HepG2 (cell line): ENCODE results near the gene SCO1. TPM values are rescaled to one million over a fixed set of nuclear protein-coding genes. Genes with fewer than 3 reads are reported as not detected.

ENCODE experiments used
- CBFB ChIP-seq: sonication (generic); formaldehyde crosslinking; IDR thresholded peaks from 2 replicates; pipeline ENCODE4 v1.4.0; 2020; ENCODE audit warnings: missing genetic modification reagents
- CERS6 ChIP-seq: sonication (generic); formaldehyde crosslinking; IDR thresholded peaks from 2 replicates; pipeline ENCODE4 v1.5.0; 2020; ENCODE audit warnings: missing genetic modification reagents
- FOXJ3 ChIP-seq: sonication (generic); formaldehyde crosslinking; IDR thresholded peaks from 2 replicates; pipeline ENCODE4 v1.4.0; 2020; ENCODE audit warnings: missing genetic modification reagents, mild to moderate bottlenecking, borderline replicate concordance
- IRX3 ChIP-seq: sonication (generic); formaldehyde crosslinking; IDR thresholded peaks from 2 replicates; pipeline ENCODE4 v1.8.1; 2023; ENCODE audit warnings: mild to moderate bottlenecking, low read depth, missing genetic modification reagents, borderline replicate concordance
- KMT2B ChIP-seq: IDR thresholded peaks from 2 replicates; pipeline ENCODE4 v1.6.1; 2016; ENCODE audit warnings: missing genetic modification reagents, missing compliant biosample characterization
- MEF2D ChIP-seq: sonication (generic); formaldehyde crosslinking; IDR thresholded peaks from 2 replicates; pipeline ENCODE4 v1.5.1; 2020; ENCODE audit warnings: mild to moderate bottlenecking, missing genetic modification reagents
- MIER2 ChIP-seq: IDR thresholded peaks from 2 replicates; pipeline ENCODE4 v1.6.1; 2016; ENCODE audit warnings: missing biosample characterization, missing genetic modification reagents
- NR1H2 ChIP-seq: sonication (generic); formaldehyde crosslinking; IDR thresholded peaks from 2 replicates; pipeline ENCODE4 v1.8.1; 2022; ENCODE audit warnings: low read depth, missing genetic modification reagents, borderline replicate concordance
- NR2F1 ChIP-seq, 2 experiments: fragments of 450-650 bp in 1 of 2; formaldehyde crosslinking in 1 of 2; IDR thresholded peaks; 2 replicates each; pipeline versions ENCODE4 v1.5.0 to v1.6.1; 2016 to 2020; ENCODE audit warnings: mild to moderate bottlenecking in 1 of 2, missing compliant biosample characterization in 1 of 2, missing genetic modification reagents in 1 of 2, moderate library complexity in 1 of 2
- ONECUT2 ChIP-seq: sonication (generic); formaldehyde crosslinking; IDR thresholded peaks from 2 replicates; pipeline ENCODE4 v1.4.0; 2020; ENCODE audit warnings: missing genetic modification reagents
- RXRB ChIP-seq: IDR thresholded peaks from 2 replicates; pipeline ENCODE4 v1.6.1; 2016; ENCODE audit warnings: borderline replicate concordance, missing genetic modification reagents, missing compliant biosample characterization
- SOX5 ChIP-seq: IDR thresholded peaks from 2 replicates; pipeline ENCODE4 v1.6.1; 2016; ENCODE audit warnings: borderline replicate concordance
- UBTF ChIP-seq: sonication (generic); formaldehyde crosslinking; IDR thresholded peaks from 2 replicates; pipeline ENCODE4 v1.4.0; 2020; ENCODE audit warnings: mild to moderate bottlenecking, missing genetic modification reagents
- ZBTB46 ChIP-seq: sonication (generic); formaldehyde crosslinking; IDR thresholded peaks from 2 replicates; pipeline ENCODE4 v1.4.0; 2020; ENCODE audit warnings: mild to moderate bottlenecking, missing genetic modification reagents, borderline replicate concordance
- ZNF232 ChIP-seq: sonication (generic); formaldehyde crosslinking; IDR thresholded peaks from 2 replicates; pipeline ENCODE4 v1.4.0; 2020; ENCODE audit warnings: missing genetic modification reagents, borderline replicate concordance
- ZNF280B ChIP-seq: sonication (generic); formaldehyde crosslinking; IDR thresholded peaks from 2 replicates; pipeline ENCODE4 v1.5.0; 2020; ENCODE audit warnings: missing genetic modification reagents, mild to moderate bottlenecking, borderline replicate concordance
- ZNF710 ChIP-seq: sonication (generic); formaldehyde crosslinking; IDR thresholded peaks from 2 replicates; pipeline ENCODE4 v1.5.0; 2020; ENCODE audit warnings: mild to moderate bottlenecking, missing genetic modification reagents, borderline replicate concordance
- ZNF780A ChIP-seq: sonication (generic); formaldehyde crosslinking; IDR thresholded peaks from 2 replicates; pipeline ENCODE4 v1.8.0; 2022; ENCODE audit warnings: mild to moderate bottlenecking, missing genetic modification reagents, moderate library complexity
- polyA plus RNA-seq, 8 experiments: library from polyadenylated mRNA; depleted of rRNA in 3 of 8; stranded (reverse) in 7 of 8; unstranded in 1 of 8; fragments of >200 nt; fragmentation: Illumina TruSeq in 4 of 8; extraction: Trizol in 4 of 8; gene quantifications; 2 replicates each; pipeline versions ENCODE4 v1.2.1 to v1.2.3, GENCODE V29; 2011 to 2016; ENCODE audit warnings: low read depth in 4 of 8, missing spikeins in 1 of 8, mixed read lengths in 1 of 8; ENCODE audit not compliant: insufficient read depth in 1 of 8
- total RNA-seq, 5 experiments: library from RNA; depleted of rRNA; stranded (reverse); fragments of >200 nt; fragmentation: Illumina TruSeq; extraction: Trizol; gene quantifications; 2 replicates each; pipeline ENCODE4 v1.2.3, GENCODE V29; 2016; ENCODE audit warnings: low read depth in 1 of 5

The SCO1 gene
- total and polyA plus RNA-seq, 2 of the 13 experiments (the other 11 are each of a cell fraction or from before 2014, with no cell fraction given) = 11.4 to 50.3 TPM

- TF ChIP-seq NR1H2 (CRISPR knock-in tag) (peak; percentile 78; the same call in 1 of the 2 replicates), ONECUT2 (peak; percentile 20; the same call in 1 of the 2 replicates), ZNF280B (CRISPR knock-in tag) (peak; percentile 76; the same call in 1 of the 2 replicates), MEF2D (0 out of 2 replicates have a peak, but pooled peaks have one; percentile 39), NR2F1 (CRISPR knock-in tag; IDR thresholded peaks at IDR 0.05) (no peak), CBFB (CRISPR knock-in tag) (no peak; the same call in 1 of the 2 replicates), FOXJ3 (peak; percentile 48; the same call in 1 of the 2 replicates), ZBTB46 (CRISPR knock-in tag) (peak; percentile 77; the same call in 1 of the 2 replicates), RXRB (CRISPR knock-in tag) (peak; percentile 74), UBTF (peak; percentile 99), CERS6 (CRISPR knock-in tag) (no peak), ZNF710 (CRISPR knock-in tag) (no peak), SOX5 (CRISPR knock-in tag) (peak; percentile 57; the same call in 1 of the 2 replicates), KMT2B (peak; percentile 91), ZNF780A (CRISPR knock-in tag) (no peak), IRX3 (CRISPR knock-in tag) (no peak), MIER2 (CRISPR knock-in tag) (no peak), ZNF232 (CRISPR knock-in tag) (peak; percentile 91)
These were observed at the start of gene SCO1, which contains the start of gene ADPRM (continued) for GRCh38 chr17:10697092-10698081.
